Neural cell (in vitro differentiated cells): ENCODE measurements around the gene PIWIL1. TPM values are rescaled to one million over a fixed set of nuclear protein-coding genes. Genes with fewer than 3 reads are reported as not detected.

Source experiments
- H2AFZ ChIP-seq: fragments of 200-600, 300-800 bp; sonication (generic), shearing (Covaris generic); 2 replicates; pipeline ENCODE4 v1.6.0; 2014; ENCODE audit warnings: low read depth, mild to moderate bottlenecking, antibody characterized with exemption, low read length, moderate library complexity
- H3F3A ChIP-seq: fragments of 200-600 bp; shearing (Covaris generic); 2 replicates; pipeline ENCODE4 v1.6.1; 2016; ENCODE audit warnings: mild to moderate bottlenecking, moderate library complexity, mixed read lengths, antibody characterized with exemption, low read length; ENCODE audit not compliant: insufficient read depth, poor library complexity, severe bottlenecking
- H3K27ac ChIP-seq: fragments of 200-600, 300-800 bp; sonication (generic), shearing (Covaris generic); 2 replicates; pipeline ENCODE4 v1.5.1; 2014; ENCODE audit warnings: mild to moderate bottlenecking, low read length, moderate library complexity
- H3K27me3 ChIP-seq: fragments of 300-800, 200-600 bp; sonication (generic), shearing (Covaris generic); 2 replicates; pipeline ENCODE4 v1.6.0; 2014; ENCODE audit warnings: mild to moderate bottlenecking, low read depth, low read length, moderate library complexity; ENCODE audit not compliant: insufficient read depth
- H3K36me3 ChIP-seq: fragments of 300-800, 200-600 bp; sonication (generic), shearing (Covaris generic); 2 replicates; pipeline ENCODE4 v1.5.1; 2014; ENCODE audit warnings: mild to moderate bottlenecking, antibody characterized with exemption, low read length, moderate library complexity; ENCODE audit not compliant: insufficient read depth
- H3K4me2 ChIP-seq: fragments of 300-800, 200-600 bp; sonication (generic), shearing (Covaris generic); 2 replicates; pipeline ENCODE4 v1.6.0; 2014; ENCODE audit warnings: mild to moderate bottlenecking, low read length
- H3K4me3 ChIP-seq: fragments of 300-800, 200-600 bp; sonication (generic), shearing (Covaris generic); 2 replicates; pipeline ENCODE4 v1.5.1; 2014; ENCODE audit warnings: mild to moderate bottlenecking, low read length, moderate library complexity
- H3K79me2 ChIP-seq: fragments of 200-600 bp; shearing (Covaris generic); replicated peaks from 2 replicates; pipeline ENCODE4 v1.6.0; 2014; ENCODE audit warnings: mild to moderate bottlenecking, low read length, moderate library complexity; ENCODE audit not compliant: insufficient read depth
- H3K9ac ChIP-seq: fragments of 300-800, 200-600 bp; sonication (generic), shearing (Covaris generic); 2 replicates; pipeline ENCODE4 v1.6.1; 2016; ENCODE audit warnings: mild to moderate bottlenecking, low read length, mixed read lengths
- H3K9me2 ChIP-seq: fragments of 200-600 bp; shearing (Covaris generic); 2 replicates; pipeline ENCODE4 v1.6.1; 2016; ENCODE audit warnings: mild to moderate bottlenecking, low read length, mixed read lengths; ENCODE audit not compliant: insufficient read depth
- H3K9me3 ChIP-seq: fragments of 200-600, 300-800 bp; sonication (generic), shearing (Covaris generic); 2 replicates; pipeline ENCODE4 v1.6.1; 2016; ENCODE audit warnings: mild to moderate bottlenecking, mixed run types, low read length, moderate library complexity, mixed read lengths
- H4K20me1 ChIP-seq: fragments of 200-600 bp; shearing (Covaris generic); 2 replicates; pipeline ENCODE4 v1.6.1; 2016; ENCODE audit warnings: mild to moderate bottlenecking, mixed run types; ENCODE audit not compliant: insufficient read depth
- CTCF ChIP-seq: fragments of 450-650 bp; IDR thresholded peaks from 2 replicates; pipeline ENCODE4 v1.5.1; 2014; ENCODE audit warnings: antibody characterized with exemption, mild to moderate bottlenecking, moderate library complexity; ENCODE audit not compliant: poor library complexity, severe bottlenecking
- EP300 ChIP-seq: fragments of 450-650 bp; conservative IDR thresholded peaks from 2 replicates; pipeline ENCODE4 v1.6.1; 2014; ENCODE audit warnings: antibody characterized with exemption, mild to moderate bottlenecking, moderate library complexity; ENCODE audit not compliant: poor library complexity, severe bottlenecking
- EZH2 ChIP-seq: fragments of 200-600, 300-800 bp; shearing (Covaris generic), sonication (generic); IDR thresholded peaks from 2 replicates; pipeline ENCODE4 v1.6.1; 2014; ENCODE audit warnings: antibody characterized with exemption, low read length, borderline replicate concordance, mild to moderate bottlenecking; ENCODE audit not compliant: insufficient read depth, poor library complexity, severe bottlenecking
- MXI1 ChIP-seq: fragments of 450-650 bp; conservative IDR thresholded peaks from 2 replicates; pipeline ENCODE4 v1.6.1; 2014; ENCODE audit warnings: antibody characterized with exemption, mild to moderate bottlenecking; ENCODE audit not compliant: poor library complexity, severe bottlenecking
- POLR2AphosphoS5 ChIP-seq: IDR thresholded peaks from 2 replicates; pipeline ENCODE4 v1.6.1; 2012
- RAD21 ChIP-seq: fragments of 450-650 bp; conservative IDR thresholded peaks from 2 replicates; pipeline ENCODE4 v1.6.1; 2014; ENCODE audit warnings: antibody characterized with exemption, mild to moderate bottlenecking, moderate library complexity
- REST ChIP-seq: IDR thresholded peaks from 2 replicates; pipeline ENCODE4 v1.6.1; 2012; ENCODE audit warnings: borderline replicate concordance
- SMC3 ChIP-seq: fragments of 450-650 bp; conservative IDR thresholded peaks from 2 replicates; pipeline ENCODE4 v1.6.1; 2014; ENCODE audit warnings: antibody characterized with exemption, mild to moderate bottlenecking, moderate library complexity; ENCODE audit not compliant: poor library complexity
- TAF1 ChIP-seq: IDR thresholded peaks from 2 replicates; pipeline ENCODE4 v1.6.1; 2012; ENCODE audit warnings: low read depth
- polyA plus RNA-seq: library from polyadenylated mRNA; depleted of rRNA; stranded (reverse); fragments of >200 nt; gene quantifications from 2 replicates; pipeline ENCODE4 v1.2.3, GENCODE V29; 2014

The PIWIL1 gene
- polyA plus RNA-seq, 1 donor from 2014 or later = not detected

DNA sequence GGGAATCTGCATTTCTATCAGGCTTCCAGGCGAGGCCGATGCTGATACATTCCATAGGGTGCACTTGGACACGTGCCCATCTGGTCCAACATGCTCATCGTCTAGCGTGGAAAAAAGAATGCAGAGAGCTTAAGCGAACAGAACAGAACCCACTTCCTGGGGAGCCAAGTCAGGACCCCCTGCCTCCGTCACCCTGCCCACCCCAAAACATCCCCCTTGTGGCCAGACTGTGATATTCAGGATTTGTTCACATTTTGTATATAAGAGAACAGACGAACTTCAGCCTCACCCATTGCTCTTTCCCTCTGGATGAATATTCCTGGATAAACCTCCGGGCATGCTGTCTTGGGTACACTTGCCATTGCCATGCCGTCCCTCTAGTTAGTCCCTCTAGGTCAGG lies 4.3 kb upstream of the PIWIL1 start:
- no peaks in the 10 kb centered on the region for H3K9me2 ChIP-seq
- H3K9ac ChIP-seq = no peak overlapping the region
- H3K27ac ChIP-seq = no peak overlapping the region
- no peak for TF ChIP-seq CTCF
- no peak for TF ChIP-seq RAD21
- TF ChIP-seq POLR2AphosphoS5 = no peak
- no peak for TF ChIP-seq SMC3
- TF ChIP-seq EP300 = no peak
- no peaks in the 10 kb centered on the region for H3K36me3 ChIP-seq
- H3K4me2 ChIP-seq = no peak overlapping the region
- H2AFZ ChIP-seq = no peak overlapping the region
- H3F3A ChIP-seq = no peaks in the 10 kb centered on the region
- H3K79me2 ChIP-seq = no peaks in the 10 kb centered on the region
- no peaks in the 10 kb centered on the region for H3K27me3 ChIP-seq
- no peaks in the 10 kb centered on the region for H4K20me1 ChIP-seq
- H3K9me3 ChIP-seq = no peaks in the 10 kb centered on the region
- H3K4me3 ChIP-seq = no peak overlapping the region

DNA sequence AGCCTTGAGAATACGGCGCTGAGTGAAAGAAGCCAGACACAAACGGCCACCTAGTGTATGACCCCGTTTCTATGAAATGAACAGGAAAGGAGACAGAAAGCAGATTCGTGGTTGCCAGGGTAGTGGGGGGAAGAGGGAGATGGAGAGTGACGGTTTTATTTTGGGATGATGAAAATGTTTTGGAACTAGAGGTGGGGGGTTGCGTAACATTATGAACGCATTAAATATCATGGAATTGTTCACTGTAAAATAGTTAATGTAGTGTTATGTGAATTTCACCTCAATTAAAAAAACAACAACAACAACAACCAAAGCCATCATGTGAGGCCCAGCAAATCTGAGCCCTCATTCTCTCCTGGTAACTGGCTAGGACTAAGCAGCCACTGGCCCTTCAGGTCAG lies 3.3 kb upstream of the PIWIL1 start:
- Histone ChIP-seq H3K27ac (no peak overlapping the region), H2AFZ (no peak overlapping the region), H3K9me2 (no peaks in the 10 kb centered on the region), H4K20me1 (no peaks in the 10 kb centered on the region), H3K79me2 (no peaks in the 10 kb centered on the region), H3K36me3 (no peaks in the 10 kb centered on the region), H3K27me3 (no peaks in the 10 kb centered on the region), H3K9me3 (no peaks in the 10 kb centered on the region), H3K9ac (no peak overlapping the region), H3F3A (no peaks in the 10 kb centered on the region), H3K4me2 (no peak overlapping the region), H3K4me3 (no peak overlapping the region)
- TF ChIP-seq SMC3 (no peak), REST (no peak), MXI1 (no peak), RAD21 (no peak), POLR2AphosphoS5 (no peak), EZH2 (no peak), EP300 (no peak), TAF1 (no peak), CTCF (no peak)
